ENCODE data around the gene EBLN2. TPM values are rescaled to one million over a fixed set of nuclear protein-coding genes. Genes with fewer than 3 reads are reported as not detected.
"Not testable (repeated sequence)": the region's sequence is repeated elsewhere in the genome, so short reads cannot be mapped to it uniquely, and the experiment has no call there.

Gene EBLN2
- total RNA-seq, 1 experiment from 2014 or later = 3.6 TPM

DNA sequence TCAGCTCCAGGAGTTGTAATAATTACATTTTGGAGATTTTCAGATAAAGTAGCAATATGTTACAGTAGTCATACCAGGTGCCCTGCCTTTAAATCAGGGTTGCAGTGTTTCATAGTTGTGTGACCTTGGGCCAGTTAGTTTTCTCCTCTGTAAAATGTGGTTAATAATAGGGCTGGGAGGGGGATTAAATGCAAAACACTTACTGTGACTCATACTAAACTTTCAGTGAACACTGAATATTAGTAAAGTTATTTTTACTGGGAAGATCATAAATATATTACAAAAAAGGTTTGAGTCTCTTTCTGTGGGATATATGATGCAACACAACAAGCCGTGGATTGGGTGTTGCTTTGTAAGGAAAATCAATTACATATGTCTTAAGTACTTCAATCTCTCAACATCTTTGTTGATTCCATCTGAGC lies 1.1 kb upstream of the EBLN2 start:
- no peak for DNase-seq (ENCODE audit: low spot score)

DNA sequence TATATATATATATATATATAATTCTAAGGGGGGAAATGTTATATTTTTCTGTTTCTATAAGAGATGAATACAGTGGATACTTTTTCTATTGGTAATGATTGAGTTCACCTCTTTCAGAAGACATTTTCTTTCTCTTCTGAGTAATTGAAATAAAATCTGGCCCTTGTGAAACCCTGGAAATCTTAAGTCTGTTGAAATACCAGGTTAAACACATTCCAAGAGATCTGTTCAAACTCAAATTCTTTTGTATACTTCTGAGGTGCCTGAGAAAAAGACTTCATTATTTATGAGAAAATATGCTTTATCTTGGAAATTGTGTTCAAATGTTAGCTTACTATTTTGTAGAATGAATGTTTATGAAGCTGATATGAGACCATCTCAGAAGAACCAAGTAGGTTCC lies 4.8 kb downstream of the EBLN2 start:
- not testable (repeated sequence) for DNase-seq (ENCODE audit: low spot score)

DNA sequence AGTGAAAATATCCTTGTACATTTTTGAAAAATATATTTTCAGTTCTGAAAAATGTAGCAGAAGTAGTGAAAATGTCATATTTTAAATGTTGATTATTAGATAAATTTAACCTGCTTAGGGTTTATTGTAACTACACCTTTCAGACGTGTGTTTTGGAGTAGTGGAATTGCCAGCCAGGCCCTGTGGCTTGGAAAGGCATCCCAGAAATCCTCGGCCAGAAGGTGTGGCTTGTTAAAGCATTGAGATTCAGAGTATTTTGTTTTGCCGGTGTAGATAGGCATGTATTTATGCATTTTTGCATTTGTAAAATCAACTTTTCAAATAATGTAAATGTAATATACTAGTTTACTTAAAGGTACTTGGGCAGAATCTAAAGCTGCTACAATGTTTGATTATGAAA lies 7.0 kb downstream of the EBLN2 start:
- no peak for DNase-seq (ENCODE audit: low spot score)

DNA sequence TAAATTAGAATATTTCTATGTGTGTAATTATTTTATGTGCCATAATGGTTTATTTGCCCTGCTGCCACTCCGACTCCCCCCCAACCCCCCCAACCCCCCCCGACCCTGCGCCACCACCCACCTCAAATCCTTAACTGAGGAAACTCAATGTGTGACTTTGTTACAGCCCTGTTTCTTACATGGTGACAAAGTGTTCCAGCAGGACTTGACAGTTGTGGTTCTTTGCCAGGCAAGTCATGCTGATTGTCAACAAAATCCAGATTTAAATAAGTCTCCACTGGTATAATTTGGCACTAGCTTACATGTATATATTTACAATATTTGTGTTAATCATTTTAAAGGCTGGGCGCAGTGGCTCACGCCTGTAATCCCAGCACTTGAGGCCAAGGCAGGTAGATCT lies 7.7 kb downstream of the EBLN2 start:
- no peak for DNase-seq (ENCODE audit: low spot score)

DNA sequence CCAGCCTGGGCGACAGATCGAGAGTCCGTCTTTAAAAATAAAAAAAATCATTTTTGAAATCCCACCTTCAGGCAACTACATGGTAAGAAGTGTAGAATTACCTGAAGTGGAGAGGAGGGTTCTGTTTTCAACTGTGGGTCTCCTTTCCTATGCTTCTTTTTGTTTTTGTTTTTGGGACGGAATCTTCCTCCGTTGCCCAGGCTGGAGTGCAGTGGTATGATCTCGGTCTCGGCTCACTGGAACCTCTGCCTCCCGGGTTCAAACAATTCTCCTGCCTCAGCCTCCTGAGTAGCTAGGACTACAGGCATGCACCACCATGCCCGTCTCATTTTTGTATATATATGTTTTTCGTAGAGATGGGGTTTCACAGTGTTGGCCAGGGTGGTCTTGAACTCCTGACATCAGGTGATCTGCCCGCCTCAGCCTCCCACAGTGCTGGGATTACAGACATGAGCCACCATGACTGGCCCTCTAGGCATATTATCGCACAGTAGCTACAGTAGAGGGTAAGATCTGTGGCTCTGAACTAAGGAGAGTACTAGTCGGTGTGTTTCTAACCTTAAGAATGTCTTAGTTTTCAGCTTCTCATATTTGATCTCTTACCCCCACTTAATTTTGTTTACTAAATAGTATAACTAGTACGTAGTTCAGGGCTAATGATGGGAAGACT lies 8.5 kb downstream of the EBLN2 start:
- DNase-seq (ENCODE audit: low spot score) = no peak

DNA sequence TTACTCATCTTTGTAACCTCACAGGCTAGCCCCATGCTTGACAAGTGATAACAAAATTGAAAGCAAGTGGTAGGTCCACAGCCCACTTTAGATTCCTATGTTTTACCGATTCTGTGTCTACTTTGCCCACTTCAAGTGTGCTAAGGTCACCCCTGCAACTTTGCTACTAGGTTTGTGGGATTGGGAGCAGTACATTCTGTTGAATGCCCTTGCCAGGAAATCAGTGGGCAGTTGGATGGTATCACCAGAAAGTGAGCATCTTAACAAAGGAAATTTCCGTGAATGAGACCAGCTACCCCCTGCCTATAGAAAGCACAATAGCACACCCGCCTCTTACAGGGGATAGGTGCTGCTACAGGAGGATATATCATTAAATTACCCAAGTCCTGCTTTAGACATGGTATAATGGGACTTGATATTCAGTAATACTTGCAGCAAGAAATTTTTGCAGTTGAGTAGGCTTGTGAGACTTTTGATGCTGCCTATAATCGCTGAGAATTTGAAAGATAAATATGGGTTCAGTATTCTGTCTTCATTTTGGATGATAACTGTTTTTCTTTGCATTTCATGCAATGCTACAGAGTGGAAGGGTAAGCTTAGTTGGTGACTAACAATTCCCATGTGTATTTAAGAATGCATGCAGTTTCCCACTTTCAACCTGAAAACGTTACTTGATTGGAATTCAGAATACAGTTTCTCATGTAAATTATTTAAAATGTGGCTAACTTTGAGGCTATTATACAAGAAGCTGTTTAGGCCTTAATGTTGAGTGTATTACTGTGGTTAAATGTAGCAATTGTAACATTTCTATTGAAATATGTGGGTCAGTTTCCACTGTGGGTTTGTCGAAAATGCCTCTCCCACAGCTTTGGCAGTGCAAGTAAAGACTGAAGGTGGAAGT lies 9.5 kb downstream of the EBLN2 start:
- no peak for DNase-seq (ENCODE audit: low spot score)

DNA sequence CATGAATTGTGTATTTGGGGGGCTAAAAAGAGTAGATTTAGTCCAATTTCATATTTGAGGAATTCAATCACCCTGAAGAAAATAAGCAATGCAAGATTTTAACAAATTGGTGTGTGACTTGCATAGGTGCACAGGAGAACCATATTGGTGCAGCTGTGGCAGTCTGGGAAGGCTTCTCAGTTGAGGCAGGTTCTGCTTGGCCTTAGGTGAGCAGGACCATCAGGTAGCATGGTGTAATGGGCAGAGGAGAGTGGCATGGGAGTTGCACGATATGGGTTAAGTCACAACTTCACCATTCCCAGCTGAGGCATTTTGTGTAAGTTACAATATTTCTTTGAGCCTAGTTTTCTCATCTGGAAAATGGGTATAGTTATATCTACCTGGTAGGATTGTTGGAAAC lies 10.5 kb downstream of the EBLN2 start:
- DNase-seq (ENCODE audit: low spot score) = no peak

DNA sequence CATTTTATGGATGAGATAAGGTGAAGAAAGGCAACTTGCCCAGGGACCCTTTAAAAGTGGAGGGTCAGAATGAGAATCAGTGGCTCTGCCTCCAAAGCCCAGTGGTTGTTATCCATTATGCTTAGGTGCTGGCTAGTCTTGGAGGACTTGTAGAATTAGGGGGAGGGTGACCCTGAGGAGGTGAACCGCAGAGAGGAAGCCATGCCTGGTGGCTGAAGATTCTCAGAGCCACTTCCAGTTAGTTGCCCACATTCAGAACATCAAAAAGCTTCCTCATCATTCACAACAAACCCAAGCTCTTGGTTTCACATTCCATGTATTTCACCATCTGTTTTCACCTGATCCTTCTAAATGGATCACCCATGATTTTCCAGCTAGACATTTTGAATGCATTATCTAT lies 11.2 kb downstream of the EBLN2 start:
- DNase-seq (ENCODE audit: low spot score) = no peak

DNA sequence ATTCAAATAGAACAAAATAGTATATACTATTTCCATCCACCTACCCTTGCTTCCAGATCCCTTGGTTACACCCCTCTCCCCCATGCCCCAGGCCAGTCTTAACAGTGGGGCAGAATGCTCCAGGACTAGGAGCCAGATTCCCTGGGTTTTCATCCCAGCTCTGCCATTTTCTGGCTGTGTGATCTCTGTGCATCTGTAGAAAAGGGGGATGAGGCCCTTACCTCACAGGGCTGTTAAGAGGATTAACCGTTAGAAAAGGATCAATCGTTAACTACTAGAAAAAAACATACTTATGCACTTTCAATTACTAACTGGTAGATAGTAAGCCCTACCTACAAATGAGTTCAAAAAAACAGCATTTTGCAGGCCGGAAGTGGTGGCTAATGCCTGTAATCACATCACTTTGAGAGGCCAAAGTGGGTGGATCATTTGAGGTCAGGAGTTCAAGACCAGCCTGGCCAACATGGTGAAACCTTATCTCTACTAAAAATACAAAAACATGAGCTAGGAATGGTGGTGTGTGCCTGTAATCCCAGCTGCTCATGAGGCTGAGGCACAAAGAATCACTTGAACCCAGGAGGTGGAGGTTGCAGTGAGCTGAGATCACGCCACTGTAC lies 11.7 kb downstream of the EBLN2 start:
- DNase-seq (ENCODE audit: low spot score) = no peak

DNA sequence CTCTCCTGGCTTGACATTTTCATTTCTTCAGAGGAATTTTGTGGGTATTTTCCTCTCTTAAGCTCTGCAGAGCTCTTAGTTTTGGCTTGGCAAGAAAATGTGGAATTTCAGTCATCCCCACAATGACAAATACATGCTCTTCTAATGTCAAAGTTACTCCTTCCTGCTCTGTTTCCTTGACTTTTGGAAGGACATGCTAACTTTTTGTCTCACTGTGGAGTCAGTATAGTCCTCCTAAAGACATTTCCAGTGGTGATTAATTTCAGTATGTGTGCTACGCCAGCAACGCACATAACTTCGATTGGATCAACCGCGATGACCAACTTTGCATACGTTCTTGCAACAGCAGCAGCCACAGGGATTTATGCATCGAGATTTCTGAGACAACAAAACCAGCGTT lies 13.3 kb downstream of the EBLN2 start:
- no peak for DNase-seq (ENCODE audit: low spot score)

DNA sequence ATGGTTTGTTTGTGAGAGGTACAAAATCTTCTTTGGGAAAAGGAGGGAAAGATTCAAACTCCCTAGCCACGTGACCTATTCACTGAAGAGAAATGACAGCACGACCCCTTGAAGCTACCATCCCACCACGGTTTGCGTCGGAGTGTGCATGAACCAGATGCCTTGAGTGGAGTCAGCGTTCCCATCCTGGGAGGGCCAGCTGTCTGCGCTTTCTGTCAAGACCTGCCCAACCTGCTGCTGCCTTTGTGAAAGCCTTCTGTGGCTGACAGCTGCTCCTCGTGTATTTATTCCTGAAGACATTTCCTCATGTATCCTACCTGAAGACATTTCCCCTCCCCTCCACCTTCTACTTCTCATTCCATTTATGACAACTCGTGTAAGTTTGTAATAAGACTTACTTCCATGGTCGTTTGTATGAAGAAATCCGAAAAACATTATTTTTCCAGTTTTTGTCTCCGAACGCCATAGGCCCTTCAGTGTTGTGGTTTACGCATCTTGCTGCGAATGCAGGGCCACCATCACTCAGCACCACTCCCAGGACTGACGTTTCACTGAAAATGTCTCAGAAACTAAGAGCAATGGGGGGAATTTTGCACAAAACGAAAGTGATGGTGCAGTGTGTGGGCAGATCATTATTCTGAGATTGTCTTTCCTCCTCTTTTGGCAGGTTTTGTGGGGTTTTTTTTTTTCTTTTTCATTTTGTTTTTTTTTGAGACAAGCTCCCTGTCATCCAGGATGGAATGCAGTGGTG lies 18.9 kb downstream of the EBLN2 start:
- no peak for DNase-seq (ENCODE audit: low spot score)

DNA sequence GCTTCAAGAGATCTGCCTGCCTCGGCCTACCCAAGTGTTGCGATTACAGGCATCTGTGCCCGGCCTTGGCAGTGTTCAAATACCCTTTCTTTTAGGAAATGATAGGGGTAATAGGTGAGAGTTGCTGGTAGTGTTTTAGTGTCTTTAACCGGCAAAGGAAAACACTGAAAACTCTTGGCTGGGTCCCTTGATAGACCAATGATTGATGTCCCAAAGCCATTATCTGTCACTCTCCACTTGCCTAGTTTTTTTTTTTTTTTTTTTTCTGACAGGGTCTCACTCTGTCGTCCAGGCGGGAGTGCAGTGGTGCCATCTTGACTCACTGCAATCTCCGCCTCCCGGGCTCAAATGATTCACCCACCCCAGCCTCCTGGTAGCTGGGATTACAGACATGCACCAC lies 19.7 kb downstream of the EBLN2 start:
- DNase-seq (ENCODE audit: low spot score) = no peak

DNA sequence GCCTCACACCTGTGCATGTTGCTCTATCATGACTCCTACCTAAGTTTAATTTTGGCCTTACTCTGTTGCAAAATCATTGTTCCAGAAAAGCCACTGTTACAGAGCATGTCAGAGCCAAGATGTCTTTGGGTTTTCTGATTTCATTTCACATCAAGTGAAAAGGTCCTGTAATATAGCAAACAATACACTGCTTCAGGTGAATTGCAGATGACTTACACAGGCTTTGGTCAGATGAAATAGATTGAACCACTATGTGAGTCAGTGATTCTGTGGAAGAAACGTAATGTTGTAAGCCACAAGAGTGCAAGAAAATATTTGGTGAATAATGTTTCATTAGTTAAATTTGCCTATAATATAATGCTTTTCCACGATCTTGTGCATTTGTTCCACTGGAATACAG lies 22.7 kb downstream of the EBLN2 start:
- DNase-seq (ENCODE audit: low spot score) = no peak

DNA sequence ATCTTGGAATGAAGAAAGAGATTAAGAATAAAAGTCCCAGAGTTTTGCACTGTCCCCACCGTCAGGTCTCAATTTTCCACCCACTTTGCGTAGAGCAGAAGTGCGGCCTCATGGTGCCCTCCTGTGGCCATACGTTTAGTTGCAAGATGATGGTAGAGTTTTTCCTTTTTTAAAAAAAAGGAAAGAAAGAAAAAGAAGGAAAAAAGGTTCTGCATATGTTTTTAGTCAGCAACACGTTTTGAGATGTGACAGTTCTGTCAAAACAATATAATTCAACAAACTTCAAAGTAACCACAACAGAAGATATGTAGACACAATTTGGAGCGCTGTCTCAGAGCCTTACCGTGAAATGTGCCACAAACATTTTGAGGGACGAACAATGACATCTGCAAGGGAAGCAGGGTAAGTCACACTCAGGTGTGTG lies 24.6 kb downstream of the EBLN2 start:
- peak; percentile 21 for DNase-seq (ENCODE audit: low spot score)

DNA sequence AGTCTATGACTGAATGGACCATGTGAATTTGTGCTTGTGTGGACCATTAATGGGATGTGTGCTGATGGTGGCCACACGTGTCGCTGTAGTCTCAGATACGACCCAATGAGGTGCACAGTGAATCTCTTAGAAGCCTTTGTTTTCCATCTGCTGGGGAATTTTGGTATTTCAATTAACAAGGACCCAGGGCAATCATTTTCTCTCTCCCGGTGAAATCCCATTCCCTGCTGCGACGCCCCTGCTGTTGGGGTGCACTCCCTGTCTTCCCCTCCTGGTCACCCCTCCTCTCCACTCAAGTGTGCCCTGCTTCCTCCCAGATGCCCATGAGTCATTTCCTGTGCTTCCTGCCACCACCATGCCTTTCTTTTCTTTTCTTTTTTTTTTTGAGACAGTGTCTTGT lies 32.7 kb downstream of the EBLN2 start:
- DNase-seq (ENCODE audit: low spot score) = peak; percentile 56

DNA sequence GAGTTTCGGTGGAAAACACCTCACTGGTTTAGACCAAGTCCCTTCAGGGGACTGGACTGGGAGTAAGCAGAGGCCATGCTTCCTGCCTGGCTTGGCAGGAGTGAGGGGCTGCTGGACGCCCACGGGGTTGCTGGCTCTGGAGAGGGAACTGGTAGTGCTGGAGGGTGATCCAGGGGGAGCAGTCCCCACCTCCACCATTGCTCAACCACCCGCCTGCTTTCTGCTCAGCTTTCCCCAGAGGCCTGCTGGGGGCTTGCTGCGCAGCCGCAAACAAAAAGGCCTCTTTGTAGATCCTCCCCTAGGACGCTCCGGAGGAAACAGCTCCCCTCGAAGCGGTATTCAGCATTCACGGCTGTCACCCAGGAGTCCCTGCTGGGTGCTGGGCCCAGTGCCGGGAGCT lies 33.5 kb downstream of the EBLN2 start:
- DNase-seq (ENCODE audit: low spot score) = no peak

DNA sequence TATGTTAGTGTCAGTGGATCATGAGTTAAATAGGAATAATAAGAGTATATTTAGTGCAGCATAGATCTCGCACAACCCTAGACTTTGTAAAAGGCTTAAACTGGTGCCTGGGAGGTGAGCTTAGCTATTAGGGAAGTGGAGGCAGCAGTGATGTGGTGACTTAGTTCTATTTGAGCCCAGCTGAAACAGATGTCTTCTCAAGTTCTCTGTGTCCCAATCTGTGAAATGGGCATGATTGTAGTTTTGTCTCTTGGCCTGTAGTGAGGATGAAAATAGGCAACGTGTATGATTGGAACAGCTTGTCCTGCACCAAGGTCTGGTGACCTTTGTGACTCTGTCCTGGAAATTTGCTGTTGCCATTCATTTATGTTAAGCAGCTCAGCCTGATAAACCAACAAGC lies 34.7 kb downstream of the EBLN2 start:
- no peak for DNase-seq (ENCODE audit: low spot score)

DNA sequence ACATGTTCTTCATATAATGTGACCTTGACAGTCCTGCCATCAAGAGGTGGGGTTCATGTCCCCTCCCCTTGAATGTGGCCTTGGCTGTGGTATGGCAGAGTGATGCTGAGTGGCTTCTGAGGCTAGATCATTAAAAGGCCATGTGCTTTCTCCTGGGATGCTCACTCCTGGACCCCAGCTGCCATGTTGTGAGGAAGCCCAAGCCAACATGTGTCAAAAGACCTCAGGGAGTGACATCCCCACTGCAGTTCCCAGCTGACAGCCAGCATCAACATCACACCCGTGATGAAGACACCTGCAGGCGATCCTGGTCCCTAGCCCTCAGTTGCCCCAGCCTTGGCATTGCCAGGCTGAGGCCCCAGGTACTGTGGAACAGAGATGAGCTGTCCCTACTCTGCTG lies 36.6 kb downstream of the EBLN2 start:
- no peak for DNase-seq (ENCODE audit: low spot score)

DNA sequence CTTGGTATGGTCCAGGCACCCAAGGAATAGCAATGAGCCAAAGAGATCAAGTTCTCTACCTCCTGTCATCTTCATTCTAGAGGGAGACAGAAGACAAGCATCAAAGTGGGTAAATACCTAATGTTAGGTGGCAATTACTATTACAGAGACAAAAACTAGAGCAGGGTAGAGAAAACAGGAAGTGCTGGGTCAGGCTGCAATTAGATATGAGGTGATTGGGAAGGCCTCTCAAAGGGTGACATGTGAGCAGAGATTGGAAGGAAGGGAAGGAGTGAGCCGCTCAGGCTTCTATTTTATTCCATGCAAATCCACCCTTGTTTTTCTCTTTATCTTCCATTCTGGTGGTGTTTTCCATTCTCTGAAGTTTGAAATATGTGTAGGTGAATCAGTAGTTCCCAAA lies 37.4 kb downstream of the EBLN2 start:
- DNase-seq (ENCODE audit: low spot score) = no peak

DNA sequence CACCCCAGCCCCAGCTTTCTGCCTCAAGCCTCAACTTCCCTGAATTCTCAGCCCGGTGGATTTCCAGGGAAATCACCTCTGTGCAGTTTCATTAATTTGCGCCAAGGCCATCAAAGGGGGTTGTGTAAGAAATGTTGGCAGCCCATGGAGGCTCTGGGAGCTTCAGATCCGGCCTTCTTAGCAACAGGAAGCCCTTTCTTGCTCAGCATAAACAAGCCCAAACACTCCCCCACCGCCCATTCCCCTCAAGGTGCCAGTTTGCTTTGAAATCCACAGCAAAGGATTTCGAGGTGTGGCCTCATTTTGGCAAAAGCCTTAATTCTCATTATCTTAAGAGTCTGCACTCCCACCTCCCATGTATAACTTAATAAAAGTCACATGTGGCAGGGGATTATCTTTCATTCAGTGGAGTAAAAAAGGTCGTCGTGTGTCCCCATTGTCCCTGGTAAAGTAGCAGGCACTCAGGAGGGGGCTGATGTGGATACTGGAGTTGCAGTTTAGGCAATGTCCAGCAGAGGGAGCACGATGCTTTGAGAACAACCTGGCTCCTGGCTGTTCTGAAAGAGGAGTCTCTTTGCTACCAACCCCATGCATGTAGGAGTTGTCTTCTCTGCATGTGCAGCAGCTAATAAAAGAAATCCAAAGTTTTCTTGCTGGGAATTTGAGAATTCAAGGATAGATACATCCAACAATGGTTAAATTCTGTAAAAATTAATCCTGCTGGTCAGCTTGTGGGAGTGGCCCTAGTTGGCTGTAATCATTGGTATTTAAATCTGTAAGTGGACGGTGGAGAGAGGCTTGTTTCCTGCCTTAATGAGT lies 39.5 kb downstream of the EBLN2 start:
- peak; percentile 86 for DNase-seq (ENCODE audit: low spot score)

DNA sequence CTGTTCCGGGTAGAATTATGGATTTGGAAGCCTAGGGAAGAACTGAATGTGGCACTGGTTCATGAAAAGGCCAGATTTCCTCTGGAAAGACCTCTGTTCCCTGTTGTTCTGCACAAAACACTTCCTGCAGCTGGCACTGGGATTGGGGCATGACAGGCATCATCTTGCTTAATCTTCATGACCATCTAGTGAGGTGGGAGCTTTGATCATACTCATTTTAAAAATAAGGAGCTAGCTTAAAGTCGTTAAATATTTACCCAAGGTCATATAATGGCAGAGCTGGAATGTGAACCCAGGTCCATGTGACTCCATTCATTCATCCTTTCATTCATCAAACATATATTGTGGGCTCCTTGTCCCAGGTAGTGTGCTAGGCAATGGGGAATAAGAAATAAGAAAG lies 40.4 kb downstream of the EBLN2 start:
- DNase-seq (ENCODE audit: low spot score) = no peak

All from HT-29 (cell line).